Peyer's patch (tissue), 4 donors: ENCODE results near the gene NTN5. TPM values are rescaled to one million over a fixed set of nuclear protein-coding genes. Genes with fewer than 3 reads are reported as not detected.

Source experiments
- DNase-seq, 3 donors: peaks; one replicate each; pipeline ENCODE4 v3.0.0-alpha.2; 2017 to 2019
- H3K27ac ChIP-seq, 4 donors: fragments of 200-600 bp; sonication (generic); one replicate each; pipeline ENCODE4 v1.5.1; 2016 to 2019
- H3K27me3 ChIP-seq, 2 donors: fragments of 200-600 bp; sonication (generic); one replicate each; pipeline ENCODE4 v1.5.1; 2019
- H3K36me3 ChIP-seq, 3 donors: fragments of 200-600 bp; sonication (generic); one replicate each; pipeline ENCODE4 v1.5.1; 2016 to 2019
- H3K4me1 ChIP-seq, 4 donors: fragments of 200-600 bp; sonication (generic); one replicate each; pipeline ENCODE4 v1.5.1; 2016 to 2019
- H3K4me3 ChIP-seq, 4 donors: fragments of 200-600 bp; sonication (generic); 1 replicate in 3 of 4; 2 replicates in 1 of 4; pipeline ENCODE4 v1.5.1; 2016 to 2019; ENCODE audit warnings: mild to moderate bottlenecking in 1 of 4
- H3K9me3 ChIP-seq, 4 donors: fragments of 200-600 bp; sonication (generic); one replicate each; pipeline ENCODE4 v1.5.1; 2016 to 2019; ENCODE audit warnings: mild to moderate bottlenecking in 1 of 4
- POLR2A ChIP-seq, 2 donors: fragments of 450-650 bp; IDR thresholded peaks; one replicate each; pipeline ENCODE4 v1.5.1; 2017; ENCODE audit warnings: antibody characterized with exemption in 2 of 2, mild to moderate bottlenecking in 2 of 2, moderate library complexity in 2 of 2
- total RNA-seq, 4 donors: library from RNA; depleted of rRNA; stranded (reverse); fragments of >200 nt; gene quantifications; one replicate each; pipeline ENCODE4 v1.1.0, GENCODE V29; 2016
- TF ChIP-seq, protein P1 (sequence below), 6 experiments: fragments of 450-650 bp in 4 of 6; fragments of 200-600 bp in 2 of 6; sonication (generic) in 1 of 6; IDR thresholded peaks; one replicate each; pipeline ENCODE4 v1.5.1; 2017 to 2019; ENCODE audit warnings: antibody characterized with exemption in 6 of 6, mild to moderate bottlenecking in 3 of 6, moderate library complexity in 1 of 6

NTN5 gene
- total RNA-seq, 4 donors from 2014 or later = 6.8 TPM; not detected in 3

DNA sequence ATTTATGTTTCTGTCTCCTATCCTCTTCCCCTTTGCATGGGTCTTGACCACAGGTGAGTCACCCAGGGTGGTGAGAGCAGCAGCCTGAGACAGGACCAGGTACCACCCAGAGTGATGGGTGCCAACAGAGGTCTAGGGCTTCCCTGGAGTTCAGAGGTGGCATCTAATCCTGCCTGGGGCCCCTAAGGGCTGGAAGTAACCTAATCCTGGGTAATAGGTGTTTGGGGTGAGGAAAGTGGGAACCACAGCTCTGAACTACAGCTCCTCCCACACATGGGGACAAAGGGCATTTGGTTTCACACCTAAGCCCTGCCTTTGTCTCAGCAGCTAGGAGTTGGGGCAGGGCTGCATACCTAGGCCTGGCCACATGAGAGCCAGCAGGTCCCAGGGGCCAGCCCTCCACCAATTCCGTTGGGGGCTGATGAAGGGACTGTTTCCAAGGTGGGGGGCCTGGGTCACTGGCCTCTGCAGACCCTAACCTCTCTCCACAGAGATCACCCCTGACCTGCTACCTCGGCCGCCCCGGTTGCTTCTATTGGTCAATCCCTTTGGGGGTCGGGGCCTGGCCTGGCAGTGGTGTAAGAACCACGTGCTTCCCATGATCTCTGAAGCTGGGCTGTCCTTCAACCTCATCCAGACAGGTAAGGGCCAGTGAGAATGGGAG, 45.5 kb downstream of the NTN5 start:
- Histone ChIP-seq H3K9me3 (no peaks in the 10 kb centered on the region), H3K27me3 (no peaks in the 10 kb centered on the region), H3K4me1 (peaks cover 0 to 78% (median 12%) of the 10 kb centered on the region in 4 donors), H3K27ac (peak overlapping the region in 3 of 4 donors; percentile 87 to 91 (median 88)), H3K36me3 (peaks cover 0 to 29% (median 0%) of the 10 kb centered on the region in 3 donors), H3K4me3 (peak overlapping the region in 1 of 4 donors; percentile 23)
- peak in 2 of 3 donors; percentile 77 to 78 for DNase-seq
- TF ChIP-seq POLR2A (IDR thresholded peaks at IDR 0.05) = peak; percentile 19 to 63
- TF ChIP-seq, protein P1, sequence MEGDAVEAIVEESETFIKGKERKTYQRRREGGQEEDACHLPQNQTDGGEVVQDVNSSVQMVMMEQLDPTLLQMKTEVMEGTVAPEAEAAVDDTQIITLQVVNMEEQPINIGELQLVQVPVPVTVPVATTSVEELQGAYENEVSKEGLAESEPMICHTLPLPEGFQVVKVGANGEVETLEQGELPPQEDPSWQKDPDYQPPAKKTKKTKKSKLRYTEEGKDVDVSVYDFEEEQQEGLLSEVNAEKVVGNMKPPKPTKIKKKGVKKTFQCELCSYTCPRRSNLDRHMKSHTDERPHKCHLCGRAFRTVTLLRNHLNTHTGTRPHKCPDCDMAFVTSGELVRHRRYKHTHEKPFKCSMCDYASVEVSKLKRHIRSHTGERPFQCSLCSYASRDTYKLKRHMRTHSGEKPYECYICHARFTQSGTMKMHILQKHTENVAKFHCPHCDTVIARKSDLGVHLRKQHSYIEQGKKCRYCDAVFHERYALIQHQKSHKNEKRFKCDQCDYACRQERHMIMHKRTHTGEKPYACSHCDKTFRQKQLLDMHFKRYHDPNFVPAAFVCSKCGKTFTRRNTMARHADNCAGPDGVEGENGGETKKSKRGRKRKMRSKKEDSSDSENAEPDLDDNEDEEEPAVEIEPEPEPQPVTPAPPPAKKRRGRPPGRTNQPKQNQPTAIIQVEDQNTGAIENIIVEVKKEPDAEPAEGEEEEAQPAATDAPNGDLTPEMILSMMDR (IDR thresholded peaks at IDR 0.05) = no peak

DNA sequence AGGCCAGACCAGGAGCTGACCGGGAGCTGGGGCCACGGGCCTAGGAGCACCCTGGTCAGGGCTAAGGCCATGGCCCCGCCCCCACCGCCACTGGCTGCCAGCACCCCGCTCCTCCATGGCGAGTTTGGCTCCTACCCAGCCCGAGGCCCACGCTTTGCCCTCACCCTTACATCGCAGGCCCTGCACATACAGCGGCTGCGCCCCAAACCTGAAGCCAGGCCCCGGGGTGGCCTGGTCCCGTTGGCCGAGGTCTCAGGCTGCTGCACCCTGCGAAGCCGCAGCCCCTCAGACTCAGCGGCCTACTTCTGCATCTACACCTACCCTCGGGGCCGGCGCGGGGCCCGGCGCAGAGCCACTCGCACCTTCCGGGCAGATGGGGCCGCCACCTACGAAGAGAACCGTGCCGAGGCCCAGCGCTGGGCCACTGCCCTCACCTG, 46.9 kb downstream of the NTN5 start:
- Histone ChIP-seq H3K9me3 (no peaks in the 10 kb centered on the region), H3K4me3 (peak overlapping the region in 3 of 4 donors; percentile 39 to 56 (median 55)), H3K27me3 (no peaks in the 10 kb centered on the region), H3K27ac (peak overlapping the region in 3 of 4 donors; percentile 87 to 90 (median 88)), H3K4me1 (peaks cover 0 to 64% (median 11%) of the 10 kb centered on the region in 4 donors), H3K36me3 (peaks cover 0 to 20% (median 0%) of the 10 kb centered on the region in 3 donors)
- peak in 1 of 3 donors; percentile 63 for DNase-seq
- TF ChIP-seq, protein P1 (IDR thresholded peaks at IDR 0.05) = peak in 2 of 6 experiments; percentile 18 to 22
- no peak for TF ChIP-seq POLR2A (IDR thresholded peaks at IDR 0.05)

DNA sequence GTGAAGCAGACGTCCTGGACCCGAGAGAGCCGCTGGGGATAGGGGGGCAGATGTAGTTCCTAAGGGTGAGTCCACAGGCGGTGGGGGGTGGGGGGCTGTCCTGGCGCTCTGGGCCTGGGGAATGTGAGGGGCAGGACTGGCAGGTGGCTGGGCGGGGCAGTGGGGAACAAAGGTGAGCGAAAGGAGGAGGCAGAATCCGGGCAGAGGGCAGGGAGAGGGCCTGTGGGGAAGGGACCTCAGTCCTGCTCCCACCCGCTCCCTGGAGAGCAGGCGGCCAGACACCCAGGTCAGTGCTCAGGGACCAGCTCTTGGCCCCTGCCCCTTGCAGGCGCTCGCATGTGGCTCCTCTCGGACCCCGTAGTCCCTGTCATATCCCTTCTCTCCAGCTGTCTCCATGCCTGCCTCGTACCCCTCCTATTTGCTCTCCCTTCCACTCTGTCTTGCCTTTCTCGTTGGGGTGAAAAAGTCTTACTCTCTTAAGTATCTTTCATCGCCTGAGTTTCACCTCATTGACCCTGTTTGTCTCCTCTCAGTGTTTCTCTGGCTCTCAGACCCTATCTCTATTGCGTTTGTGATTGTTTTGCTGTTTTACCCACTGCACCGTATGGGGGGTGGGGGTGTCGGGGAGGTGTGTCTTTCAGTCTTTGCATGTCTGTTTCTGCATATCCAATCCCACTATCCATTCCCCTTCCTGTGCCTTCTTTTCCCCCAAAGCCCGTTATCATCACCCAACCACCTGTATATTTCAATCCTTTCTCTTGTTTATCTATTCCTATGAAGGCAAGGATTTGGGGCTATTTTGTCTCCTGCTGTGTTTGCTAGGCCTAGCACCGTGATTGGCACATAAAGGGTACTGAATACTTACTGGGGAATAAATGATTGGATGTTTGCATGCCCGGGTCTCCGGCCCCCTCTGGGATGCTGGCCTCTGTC, 47.8 kb downstream of the NTN5 start:
- Histone ChIP-seq H3K4me1 (peaks cover 0 to 58% (median 13%) of the 10 kb centered on the region in 4 donors), H3K36me3 (peaks cover 0 to 15% (median 0%) of the 10 kb centered on the region in 3 donors), H3K9me3 (no peaks in the 10 kb centered on the region), H3K27ac (peak overlapping the region; percentile 73 to 90 (median 88)), H3K4me3 (peak overlapping the region in 3 of 4 donors; percentile 39 to 56 (median 55)), H3K27me3 (no peaks in the 10 kb centered on the region)
- DNase-seq = peak in 2 of 3 donors; percentile 81 to 89
- TF ChIP-seq, protein P1 (IDR thresholded peaks at IDR 0.05) = no peak
- peak; percentile 91 to 93 for TF ChIP-seq POLR2A (IDR thresholded peaks at IDR 0.05)

DNA sequence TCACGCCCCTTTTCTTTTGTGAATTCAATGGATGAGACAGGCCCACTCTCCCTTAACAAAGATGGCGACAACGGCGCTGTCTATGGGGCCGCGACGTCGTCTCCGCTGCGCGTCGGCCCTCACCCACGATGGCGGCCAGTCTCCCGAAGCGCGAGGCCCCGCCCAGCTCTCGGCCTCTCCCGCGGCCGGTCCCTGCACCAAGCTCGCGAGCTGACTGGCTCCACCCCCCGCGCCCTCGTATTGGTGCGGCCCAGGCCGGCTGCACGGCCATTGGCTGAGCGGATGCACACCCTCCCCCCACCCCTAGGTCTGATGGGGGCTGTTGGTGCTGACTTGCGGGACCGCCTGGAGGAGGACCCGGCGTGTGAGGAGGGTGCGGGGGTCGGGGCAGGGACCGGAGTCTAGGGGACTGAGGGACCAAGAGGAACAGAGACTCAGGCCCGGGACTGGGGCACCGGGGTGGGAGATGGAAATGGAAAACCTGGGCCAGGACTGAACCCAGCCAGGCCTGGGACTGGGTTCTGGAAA, 48.7 kb downstream of the NTN5 start:
- Histone ChIP-seq H3K27ac (peak overlapping the region; percentile 73 to 90 (median 88)), H3K36me3 (peaks cover 0 to 9% (median 0%) of the 10 kb centered on the region in 3 donors), H3K9me3 (no peaks in the 10 kb centered on the region), H3K4me3 (peak overlapping the region; percentile 37 to 56 (median 47)), H3K27me3 (no peaks in the 10 kb centered on the region), H3K4me1 (peaks cover 0 to 54% (median 15%) of the 10 kb centered on the region in 4 donors)
- TF ChIP-seq POLR2A (IDR thresholded peaks at IDR 0.05) = peak in 1 of 2 donors; percentile 56
- TF ChIP-seq, protein P1 (IDR thresholded peaks at IDR 0.05) = peak in 2 of 6 experiments; percentile 4 to 8
- DNase-seq = peak; percentile 98 to 99 (median 99)

DNA sequence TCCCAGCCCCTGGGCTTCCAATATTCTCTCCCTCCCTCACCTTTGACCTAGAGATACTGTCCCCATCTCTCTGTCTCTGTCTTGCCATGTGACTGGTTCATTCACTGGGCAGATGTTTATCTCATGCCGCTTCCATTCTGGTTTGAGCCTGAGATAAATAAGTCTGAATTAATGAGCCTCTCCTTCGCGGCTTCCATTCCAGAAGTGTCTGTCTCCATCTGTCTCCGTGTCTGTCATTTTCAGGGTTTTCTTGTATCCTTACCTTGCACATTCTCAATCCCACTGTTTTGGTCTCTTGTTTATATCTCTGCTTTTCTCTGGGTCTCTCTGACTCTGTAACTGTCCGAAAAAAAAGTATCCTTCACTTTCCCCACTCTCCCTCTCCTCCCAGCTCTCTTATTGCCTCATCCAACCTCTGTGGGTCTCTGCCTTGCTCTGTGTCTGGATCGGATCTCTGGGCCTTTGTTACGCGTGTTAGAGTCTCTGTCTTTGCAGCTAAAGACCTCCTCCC, 49.2 kb downstream of the NTN5 start:
- H3K27ac ChIP-seq = peak overlapping the region; percentile 61 to 90 (median 80)
- no peaks in the 10 kb centered on the region for H3K9me3 ChIP-seq
- peak overlapping the region in 3 of 4 donors; percentile 37 to 56 (median 39) for H3K4me3 ChIP-seq
- peaks cover 0 to 49% (median 15%) of the 10 kb centered on the region in 4 donors for H3K4me1 ChIP-seq
- no peak for DNase-seq
- no peaks in the 10 kb centered on the region for H3K27me3 ChIP-seq
- TF ChIP-seq, protein P1 (IDR thresholded peaks at IDR 0.05) = no peak
- TF ChIP-seq POLR2A (IDR thresholded peaks at IDR 0.05) = no peak
- peaks cover 0 to 5% (median 0%) of the 10 kb centered on the region in 3 donors for H3K36me3 ChIP-seq
